NCI-H1048 (cell line): ENCODE measurements around the gene LENG8.

Experiments
- DNase-seq: peaks from one replicate; lab custom pipeline; 2025; lab: John Stamatoyannopoulos, UW

The LENG8 gene

DNA sequence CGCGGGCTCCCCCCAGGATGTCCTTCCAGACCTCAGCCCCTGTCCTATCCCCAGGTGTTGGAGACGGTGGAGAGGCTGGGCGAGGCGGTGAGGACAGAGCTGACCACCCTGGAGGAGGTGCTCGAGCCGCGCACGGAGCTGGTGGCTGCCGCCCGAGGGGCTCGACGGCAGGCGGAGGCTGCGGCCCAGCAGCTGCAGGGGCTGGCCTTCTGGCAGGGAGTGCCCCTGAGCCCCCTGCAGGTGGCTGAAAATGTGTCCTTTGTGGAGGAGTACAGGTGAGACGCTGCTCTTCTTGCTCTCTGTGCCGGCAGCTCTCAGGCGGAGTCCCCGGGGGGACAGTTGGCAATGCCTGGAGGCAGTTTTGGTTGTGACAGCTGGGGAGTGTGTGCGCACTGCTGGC is 26.9 kb upstream of the LENG8 start:
- no peak for DNase-seq

DNA sequence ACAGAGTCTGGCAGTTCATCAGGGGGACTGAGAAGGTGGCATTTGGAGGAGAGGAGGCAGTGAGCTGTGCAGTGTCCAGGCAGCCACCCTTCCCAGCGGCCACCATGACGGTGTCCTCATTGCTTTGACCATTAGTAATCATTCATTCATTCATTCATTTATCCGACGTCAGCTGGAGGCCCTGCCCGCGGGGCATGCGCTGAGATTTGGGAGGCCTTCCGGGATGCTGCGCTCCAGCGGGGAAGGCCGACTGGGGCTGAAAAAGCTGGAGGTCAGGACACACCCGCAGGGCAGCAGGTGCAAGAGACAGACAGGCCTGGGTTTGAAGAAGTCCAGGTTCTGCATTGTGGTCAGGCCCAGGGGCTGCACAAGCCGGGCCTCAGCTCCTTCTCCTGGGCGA is 24.8 kb upstream of the LENG8 start:
- no peak for DNase-seq

DNA sequence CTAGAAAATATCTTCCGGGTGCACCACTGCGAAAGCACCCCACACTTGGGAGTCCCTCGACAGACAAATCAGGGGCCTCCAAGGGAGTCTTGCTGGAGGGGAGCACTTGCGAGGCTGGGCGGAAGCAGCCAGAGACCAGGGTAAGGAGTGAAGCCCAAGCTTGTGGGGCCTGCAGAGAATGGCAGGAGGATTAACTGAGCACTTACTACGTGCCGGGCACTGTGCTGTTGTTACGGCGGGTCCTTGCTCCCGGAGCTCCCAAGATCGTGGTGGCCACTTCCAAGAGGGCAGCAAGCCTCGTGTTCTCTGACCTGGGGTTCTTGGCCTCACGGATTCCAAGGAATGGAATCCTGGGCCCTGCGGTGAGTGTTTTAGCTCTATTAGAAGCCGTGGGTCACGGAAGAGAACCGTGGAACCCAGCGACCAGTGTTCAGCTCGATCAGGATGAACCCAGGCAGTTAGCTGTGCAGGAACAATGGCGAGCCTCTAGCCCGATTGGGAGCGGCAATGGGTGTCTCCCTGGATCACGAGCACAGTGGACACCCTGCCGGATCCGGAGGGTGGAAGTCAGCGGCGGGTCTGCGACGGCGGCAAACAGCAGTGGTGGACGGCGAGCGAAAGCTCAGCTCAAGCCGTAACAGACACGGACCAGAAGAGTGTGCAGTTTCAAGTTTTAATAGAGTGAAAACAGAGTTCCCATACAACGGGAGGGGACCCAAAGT is 24.2 kb upstream of the LENG8 start:
- DNase-seq = no peak

DNA sequence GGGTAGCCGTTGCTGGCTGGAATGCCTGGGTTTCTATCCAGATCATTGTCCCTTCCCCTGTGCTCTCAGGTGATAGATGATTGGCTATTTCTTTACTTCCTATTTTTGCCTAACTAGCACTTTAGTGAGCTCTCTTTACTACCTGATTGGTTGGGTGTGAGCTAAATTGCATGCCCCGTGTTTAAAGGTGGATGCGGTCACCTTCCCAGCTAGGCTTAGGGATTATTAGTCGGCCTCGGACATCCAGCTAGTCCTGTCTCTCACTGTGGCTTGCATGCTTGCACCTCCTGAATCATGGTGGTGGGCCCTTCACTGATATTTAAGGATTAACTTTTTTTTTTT is 23.6 kb upstream of the LENG8 start:
- no peak for DNase-seq

DNA sequence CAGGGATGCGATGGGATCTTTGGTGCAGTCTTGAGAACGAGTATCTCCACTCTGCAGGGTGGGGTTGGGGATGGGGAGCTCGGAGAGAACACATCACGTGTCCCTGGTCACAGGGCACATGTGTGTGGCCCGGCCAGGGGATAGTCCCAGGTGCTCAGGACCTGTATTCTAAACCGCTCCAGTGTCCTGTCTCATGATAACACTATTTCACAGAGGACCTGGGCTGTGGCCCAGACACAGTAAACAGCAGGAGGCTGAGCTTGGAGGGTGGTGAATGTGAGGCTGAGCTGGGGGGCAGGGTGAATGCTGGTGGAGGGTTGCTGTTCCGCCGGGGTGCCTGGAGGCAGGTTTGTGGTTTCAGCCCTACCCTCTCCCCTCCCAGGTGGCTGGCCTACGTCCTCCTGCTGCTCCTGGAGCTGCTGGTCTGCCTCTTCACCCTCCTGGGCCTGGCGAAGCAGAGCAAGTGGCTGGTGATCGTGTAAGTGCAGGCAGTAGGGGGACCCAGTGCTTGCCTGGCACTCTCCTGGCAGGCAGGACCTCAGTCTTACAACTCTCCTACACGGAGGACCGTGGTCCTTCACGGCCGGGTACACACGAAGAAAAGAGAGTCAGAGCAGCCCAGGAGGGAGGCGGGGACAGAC is 22.6 kb upstream of the LENG8 start:
- no peak for DNase-seq

DNA sequence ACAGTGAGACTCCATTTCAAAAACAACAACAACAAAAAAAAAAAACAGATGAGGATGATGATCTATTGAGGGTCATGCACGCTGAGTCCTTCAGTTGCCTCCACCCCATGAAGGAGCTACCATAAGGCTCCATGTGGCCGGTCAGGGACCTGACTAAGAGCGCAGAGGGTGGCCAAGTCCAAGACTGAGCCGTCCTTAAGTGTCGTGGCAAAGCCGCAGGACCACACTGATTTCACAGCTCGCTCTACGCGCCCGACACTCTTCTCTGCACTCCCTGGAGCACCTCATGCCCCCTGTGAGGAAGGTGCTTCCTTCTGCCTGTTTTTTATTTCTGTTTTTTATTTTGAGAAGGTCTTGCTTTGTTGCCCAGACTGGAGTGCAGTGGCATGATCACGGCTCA is 21.4 kb upstream of the LENG8 start:
- DNase-seq = no peak

DNA sequence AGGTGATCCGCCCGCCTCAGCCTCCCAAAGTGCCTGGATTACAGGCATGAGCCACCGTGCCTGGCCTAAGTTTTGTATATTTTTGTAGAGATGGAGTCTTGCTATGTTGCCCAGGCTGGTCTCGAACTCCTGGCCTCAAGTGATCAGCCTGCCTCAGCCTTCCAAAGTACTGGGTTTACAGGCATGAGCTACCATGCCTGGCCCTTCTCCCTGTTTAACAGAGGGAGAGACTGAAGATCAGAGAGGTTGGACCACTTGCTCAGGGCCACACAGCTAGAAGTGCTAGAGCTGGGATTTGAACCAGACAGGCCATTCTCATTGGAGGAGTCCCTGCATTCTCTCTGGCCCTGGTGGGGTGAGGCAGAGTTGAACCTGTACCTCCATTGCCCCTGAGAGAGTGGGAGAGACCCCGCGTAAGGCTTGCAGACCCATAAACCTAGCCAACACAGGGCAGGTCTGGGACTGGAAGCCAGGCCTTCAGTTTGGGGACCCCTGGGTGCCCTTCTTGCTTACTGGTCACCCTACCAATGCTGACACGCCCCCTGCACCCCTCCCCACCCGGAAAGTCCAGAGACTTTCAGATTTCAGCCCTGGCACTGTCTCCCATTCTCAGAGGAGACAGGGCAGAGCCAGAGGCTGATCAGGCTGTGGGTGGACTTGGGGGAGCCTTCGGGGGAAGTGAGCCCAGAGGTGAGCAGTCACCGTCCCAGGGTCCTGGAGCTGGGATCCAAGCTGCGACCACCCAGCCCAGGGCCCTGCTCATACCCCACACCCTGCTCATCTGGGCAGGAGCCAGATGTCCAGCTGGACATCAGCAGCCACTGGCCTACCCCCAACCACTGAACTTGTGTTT is 20.4 kb upstream of the LENG8 start:
- DNase-seq = no peak

DNA sequence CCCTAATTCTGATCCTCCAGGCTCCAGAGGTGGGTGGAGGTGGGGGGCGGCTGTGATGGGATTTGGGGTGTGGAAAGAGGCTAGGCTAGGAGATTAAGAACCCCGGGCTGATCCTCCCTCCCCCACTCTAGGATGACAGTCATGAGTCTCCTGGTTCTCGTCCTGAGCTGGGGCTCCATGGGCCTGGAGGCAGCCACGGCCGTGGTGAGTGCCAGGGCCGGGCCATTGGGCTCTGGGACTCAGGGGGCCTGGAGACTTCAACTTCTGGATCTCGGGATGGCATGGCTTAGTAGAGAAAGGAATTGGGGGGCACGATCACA is 19.9 kb upstream of the LENG8 start:
- no peak for DNase-seq

DNA sequence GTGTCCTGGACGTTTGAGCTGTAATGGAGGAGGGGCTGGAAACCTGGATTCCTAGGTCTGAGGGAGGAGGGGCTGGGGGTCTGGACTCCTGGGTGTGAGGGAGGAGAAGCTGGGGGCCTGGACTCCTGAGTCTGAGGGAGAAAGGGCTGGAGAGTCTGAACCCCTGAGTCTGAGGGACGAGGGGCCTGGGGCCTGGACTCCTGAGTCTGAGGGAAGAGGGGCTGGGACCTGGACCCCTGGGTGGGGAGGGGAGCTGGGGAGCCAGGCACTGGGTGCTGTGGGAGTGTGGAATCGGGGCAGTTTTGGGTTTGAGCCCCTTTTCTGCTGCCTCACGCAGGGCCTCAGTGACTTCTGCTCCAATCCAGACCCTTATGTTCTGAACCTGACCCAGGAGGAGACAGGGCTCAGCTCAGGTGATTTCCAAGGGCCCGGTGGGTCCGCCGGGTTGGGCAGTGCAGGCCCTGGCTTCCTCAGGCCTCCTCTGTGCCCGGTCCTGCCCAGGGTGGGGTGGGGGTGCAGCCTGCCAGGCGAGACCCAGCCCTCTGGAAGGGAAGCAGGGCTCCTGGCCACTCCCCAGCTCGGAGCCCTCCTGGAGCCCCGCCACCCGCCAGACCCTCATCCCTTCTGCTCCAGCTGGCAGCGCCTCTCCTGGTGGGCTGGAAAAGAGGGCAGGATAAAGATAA is 19.3 kb upstream of the LENG8 start:
- DNase-seq = no peak

DNA sequence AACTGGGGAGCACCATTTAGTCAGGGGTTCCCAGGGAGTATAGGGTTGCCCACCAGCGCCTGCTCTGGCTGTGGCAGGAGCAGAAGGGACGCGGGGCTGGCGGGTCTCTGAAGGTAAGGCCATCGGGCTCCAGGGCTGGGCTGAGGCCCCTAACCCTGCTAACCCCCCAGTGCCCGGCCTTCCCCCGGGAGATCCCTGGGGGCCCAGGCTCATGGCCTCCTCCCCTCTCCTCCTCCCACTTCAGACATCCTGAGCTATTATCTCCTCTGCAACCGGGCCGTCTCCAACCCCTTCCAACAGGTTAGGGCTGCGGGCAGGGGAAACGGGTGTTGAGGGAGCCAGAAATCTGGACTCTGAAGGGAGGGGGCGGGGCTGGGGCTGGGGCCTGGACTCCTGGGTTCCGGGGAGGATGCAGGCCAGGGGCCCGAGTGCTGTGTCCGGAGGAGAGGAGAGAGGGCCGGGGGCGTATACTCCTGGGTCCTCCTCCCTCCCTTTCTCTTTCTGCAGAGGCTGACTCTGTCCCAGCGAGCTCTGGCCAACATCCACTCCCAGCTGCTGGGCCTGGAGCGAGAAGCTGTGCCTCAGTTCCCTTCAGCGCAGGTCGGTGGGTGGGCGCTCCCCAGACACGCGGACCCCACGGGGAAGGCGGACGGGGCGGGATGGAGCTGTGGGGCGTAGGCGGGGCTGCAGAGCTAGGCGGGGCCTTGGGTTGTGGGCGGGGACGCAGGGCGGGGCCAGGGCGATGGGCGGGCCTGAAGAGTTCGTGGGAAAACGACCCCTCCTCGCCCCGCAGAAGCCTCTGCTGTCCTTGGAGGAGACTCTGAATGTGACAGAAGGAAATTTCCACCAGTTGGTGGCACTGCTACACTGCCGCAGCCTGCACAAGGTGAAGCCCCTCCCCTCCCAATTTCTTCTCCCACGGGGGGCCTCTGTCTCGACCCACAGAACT is 18.4 kb upstream of the LENG8 start:
- DNase-seq = no peak

DNA sequence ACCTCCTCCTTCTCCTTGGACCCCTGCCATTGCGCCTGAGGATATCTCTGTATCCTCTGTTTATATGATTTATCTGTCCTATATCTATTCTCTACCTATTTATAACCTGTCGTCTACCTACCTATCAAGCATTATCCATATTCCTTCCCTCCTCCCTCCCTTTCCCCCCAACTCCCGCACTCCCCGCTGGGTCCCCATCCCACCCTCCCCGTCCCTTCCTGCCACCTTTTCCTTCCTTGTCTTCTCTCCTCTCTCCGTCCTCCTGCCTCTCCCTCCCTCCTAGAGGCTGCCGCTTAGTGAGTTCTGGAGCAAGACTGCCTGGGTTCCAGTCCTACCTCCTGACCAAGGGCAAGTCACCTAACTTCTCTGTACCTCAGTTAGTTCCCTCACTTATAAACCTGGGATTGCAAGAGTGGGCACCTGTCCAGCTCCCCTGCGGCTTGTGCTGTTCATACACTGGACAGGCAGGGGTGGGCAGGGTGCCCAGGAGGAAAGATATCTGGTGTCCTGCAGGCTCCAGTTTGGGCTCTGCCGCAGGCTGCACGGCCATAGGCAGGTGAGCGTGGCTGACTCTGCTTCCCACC is 17.7 kb upstream of the LENG8 start:
- DNase-seq = no peak

DNA sequence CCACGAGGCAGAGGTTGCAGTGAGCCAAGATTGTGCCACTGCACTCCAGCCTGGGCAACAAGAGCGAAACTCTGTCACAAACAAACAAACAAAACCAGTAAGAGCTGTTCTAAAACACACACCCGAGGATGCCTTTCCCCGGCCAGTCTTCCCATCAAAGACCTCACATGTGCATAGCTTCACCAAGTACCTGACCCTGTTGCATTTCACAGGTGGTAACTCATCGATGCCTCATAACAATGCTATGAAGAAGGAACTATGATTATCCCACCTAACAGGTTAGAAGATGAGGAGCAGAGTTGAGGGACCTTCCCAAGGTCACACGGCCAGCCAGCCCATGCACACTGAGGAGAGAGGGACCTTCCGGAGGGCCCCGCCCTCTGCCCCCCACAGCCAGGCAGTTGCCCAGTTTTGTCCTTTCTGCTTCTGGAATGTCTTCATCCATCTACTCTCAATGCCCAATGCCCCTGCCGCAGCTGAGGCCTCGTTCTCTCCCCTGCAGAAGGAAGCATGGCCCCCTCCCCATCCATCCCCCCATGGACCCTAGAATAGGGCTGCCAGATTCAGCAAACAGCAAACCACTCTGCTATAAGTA is 16.8 kb upstream of the LENG8 start:
- DNase-seq = no peak

DNA sequence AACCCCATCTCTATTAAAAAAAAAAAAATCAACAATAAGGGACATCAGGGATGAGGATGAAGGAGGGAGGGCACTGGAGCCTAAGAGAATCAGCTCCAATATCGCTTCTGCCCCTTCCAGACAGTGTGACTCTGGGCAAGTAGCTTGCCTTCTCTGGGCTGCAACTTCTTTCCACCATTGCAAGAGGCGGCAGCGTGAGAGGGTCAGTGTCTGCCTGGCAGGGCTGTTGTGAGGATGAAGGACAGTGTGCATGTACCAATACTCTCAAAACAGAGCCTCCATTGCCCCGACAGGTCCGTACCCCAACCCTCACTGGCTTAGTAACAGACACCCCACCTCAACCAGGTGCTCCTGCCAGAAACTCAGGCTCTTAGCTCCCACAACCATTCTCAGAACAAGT is 15.3 kb upstream of the LENG8 start:
- DNase-seq = no peak

DNA sequence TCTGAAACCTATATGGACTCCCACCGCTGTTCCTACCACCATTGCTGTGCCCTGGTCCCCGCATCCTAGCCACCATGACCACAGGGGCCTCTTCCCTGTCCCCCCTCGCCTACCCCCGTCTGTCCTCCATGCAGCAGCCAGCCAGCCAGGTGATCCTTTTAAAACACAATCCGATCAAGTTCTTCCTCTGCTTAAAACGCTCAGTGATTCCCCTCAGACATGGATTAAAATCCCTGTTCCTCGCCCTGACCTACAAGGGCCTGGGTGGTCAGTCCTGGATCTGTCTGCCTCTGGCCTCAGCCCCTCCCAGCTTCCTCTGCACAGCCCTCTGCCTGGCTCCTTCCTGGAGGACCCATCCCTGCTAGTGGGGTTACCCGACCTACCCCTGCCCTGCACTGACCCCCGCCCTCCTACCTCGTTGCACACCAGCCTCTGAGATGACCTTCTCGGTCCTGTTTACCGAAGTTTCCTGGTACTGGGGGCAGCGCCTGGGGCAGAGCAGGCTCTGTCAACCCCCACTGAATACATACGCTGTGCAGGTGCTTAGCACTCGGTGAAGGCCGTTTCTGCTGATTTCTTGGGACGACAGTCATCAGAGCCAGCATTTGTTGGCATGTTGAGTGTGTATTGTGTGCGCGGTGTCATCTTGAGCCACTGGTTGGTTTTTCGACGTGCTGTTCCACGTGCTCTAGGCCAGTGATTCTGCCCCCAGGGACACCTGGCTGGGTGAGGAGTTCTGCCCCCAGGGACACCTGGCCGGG is 14.7 kb upstream of the LENG8 start:
- DNase-seq = no peak

DNA sequence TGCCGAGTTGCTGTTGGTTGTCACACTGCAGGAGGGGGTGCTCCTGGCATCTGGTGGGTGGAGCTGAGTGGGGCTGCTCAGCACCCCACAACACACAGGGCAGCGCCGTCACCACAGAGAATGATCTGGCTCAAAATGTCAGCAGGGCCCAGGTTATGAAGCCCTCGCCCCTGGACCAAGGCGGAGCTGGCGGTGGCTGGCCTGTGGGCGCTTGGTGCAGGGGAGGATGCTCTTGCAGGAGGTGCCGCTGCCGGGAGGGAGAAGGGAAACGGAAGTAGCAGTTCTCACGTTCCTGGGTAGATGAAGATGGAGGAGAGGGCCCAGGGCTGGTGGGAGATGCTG is 14.2 kb upstream of the LENG8 start:
- DNase-seq = no peak

DNA sequence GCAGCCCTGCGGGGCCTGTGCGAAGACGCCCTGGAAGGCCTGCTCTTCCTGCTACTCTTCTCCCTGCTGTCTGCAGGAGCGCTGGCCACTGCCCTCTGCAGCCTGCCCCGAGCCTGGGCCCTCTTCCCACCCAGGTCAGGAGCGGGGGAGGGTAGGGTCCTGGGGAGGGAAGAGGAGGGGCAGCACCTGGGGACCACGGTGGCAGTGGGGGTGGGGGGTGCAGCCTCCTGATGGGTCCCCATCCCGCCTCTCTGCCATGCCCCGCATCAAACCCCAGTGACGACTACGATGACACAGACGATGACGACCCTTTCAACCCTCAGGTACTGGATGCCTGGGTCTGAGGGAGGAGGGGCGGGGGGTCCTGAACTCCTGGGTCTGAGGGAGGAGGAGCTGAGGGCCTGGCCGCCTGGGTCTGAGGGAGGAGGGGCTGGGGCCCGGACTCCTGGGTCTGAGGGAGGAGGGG is 13.4 kb upstream of the LENG8 start:
- DNase-seq = no peak

DNA sequence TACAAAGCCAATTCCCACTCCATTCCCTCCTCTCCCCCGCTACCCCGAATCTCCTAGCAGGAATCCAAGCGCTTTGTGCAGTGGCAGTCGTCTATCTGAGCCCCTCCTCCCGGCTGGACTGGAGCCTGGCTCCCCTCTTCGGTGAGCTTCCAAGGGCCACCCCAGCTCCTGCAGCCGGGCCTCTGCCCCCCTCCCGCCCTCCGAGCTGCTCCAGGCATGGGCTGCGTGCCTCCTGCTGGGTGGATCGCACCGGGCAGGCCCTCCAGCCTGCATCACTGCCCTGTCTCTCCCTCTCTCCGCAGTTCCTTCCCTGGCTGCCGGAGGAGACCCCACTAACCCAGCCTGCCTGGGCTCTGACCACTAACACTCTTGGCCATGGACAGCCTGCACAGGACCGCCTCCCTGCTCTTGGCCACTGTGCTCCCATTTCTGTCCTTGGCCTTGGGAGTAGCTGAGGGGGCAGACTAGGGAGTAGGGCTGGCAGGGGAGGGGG is 12.9 kb upstream of the LENG8 start:
- DNase-seq = no peak

DNA sequence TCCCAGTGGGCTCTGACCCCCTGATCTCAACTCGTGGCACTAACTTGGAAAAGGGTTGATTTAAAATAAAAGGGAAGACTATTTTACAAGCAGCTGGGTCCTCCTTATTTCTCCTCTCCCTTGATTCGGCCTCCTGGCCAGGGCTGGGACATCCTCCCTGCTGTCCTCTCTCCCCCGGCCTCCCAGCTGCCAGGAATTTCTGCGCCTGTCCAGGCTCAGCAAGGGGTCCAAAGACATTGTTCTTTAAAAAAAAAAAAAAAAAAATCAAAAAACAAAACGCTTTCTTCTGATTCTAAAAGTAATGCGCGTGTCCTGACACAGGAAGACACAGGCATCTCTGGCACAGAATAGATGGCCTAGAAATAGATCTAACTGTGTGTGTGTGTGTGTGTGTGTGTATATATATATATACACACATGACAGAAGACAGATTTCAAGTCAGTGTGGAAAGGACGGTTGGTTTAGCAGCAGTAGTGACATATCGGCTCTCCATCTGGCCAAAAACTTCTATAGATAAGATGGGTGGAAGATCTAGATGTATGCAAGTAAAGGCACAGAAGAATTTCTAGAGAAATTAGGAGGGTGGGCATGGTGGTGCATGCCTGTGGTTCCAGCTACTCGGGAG is 12.3 kb upstream of the LENG8 start:
- DNase-seq = no peak

DNA sequence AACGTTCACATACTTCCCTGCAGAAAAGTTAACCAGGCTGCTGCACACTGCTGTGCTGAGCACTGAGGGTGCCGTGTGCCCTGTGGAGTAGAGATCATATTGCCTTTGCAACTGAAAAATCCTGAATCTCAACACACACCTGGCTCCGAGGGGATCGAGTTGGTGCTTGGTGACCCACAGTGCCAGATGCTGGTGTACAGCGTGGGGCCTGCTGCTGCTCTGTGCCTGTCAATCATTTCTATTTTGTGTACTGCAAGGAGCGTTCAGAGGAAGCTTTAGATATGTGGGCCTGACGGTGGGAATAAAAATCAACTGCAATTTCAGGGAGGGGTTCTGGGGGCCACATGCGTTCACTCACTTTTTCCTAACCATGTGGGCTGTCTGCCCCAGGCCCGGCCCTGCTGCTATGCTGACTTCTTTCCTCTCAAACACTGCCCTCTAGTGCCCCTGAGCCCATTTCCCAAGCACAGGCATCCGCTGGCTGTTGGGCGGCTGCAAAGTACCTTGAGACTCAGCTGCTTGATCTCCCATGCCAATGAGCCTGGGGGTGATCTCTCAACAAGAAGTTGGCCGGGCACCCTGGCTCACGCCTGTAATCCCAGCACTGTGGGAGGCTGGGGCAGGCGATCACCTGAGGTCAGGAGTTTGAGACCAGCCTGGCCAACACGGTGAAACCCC is 9.7 kb upstream of the LENG8 start:
- no peak for DNase-seq
